Measurements from ENCODE around the gene LSS. TPM values are rescaled to one million over a fixed set of nuclear protein-coding genes. Genes with fewer than 3 reads are reported as not detected.

The LSS gene
- total and polyA plus RNA-seq, 2 of the 8 experiments (the other 6 are each of a cell fraction or from before 2014, with no cell fraction given), result 96.1 to 123 TPM

GRCh38 chr21:46207920-46208591 lies 20.5 kb downstream of the LSS start:
- Histone ChIP-seq H3K27ac (ENCODE audit: low read depth, low read length) (no peak overlapping the region), H3K4me3 (ENCODE audit: extremely low read depth in 1 of 4, insufficient read depth in 2 of 4, low read depth in 3 of 4, low read length in 4 of 4) (no peak overlapping the region), H2BK120ac (replicated peaks; ENCODE audit: low read depth, low read length) (no peak overlapping the region), H3K9me3 (ENCODE audit: insufficient read depth in 2 of 2, low read depth in 1 of 2, low read length in 1 of 2) (no peaks in the 10 kb centered on the region), H2BK15ac (ENCODE audit: low read length) (no peak overlapping the region), H3K4ac (replicated peaks; ENCODE audit: insufficient read length, low read depth, low read length) (no peak overlapping the region), H3K14ac (ENCODE audit: insufficient read length) (no peak overlapping the region), H4K8ac (ENCODE audit: extremely low read depth, insufficient read depth, low read length) (no peak overlapping the region), H3K27me3 (replicated peaks in 1 of 4; ENCODE audit: control insufficient read depth in 3 of 4, extremely low read depth in 1 of 4, insufficient read depth in 3 of 4, low read length in 3 of 4) (no peaks in the 10 kb centered on the region), H3K4me1 (replicated peaks in 1 of 4; ENCODE audit: control insufficient read depth in 3 of 4, insufficient read depth in 4 of 4, low read length in 3 of 4) (no peaks in the 10 kb centered on the region), H3K79me2 (ENCODE audit: control insufficient read depth in 1 of 2, insufficient read depth in 2 of 2, low read length in 2 of 2) (no peaks in the 10 kb centered on the region), H3K79me1 (ENCODE audit: low read depth, low read length) (no peaks in the 10 kb centered on the region), H3K23ac (ENCODE audit: insufficient read length) (no peak overlapping the region), H3K18ac (ENCODE audit: extremely low read depth, low read length) (no peak overlapping the region), H2AK5ac (ENCODE audit: low read depth, low read length) (no peak overlapping the region), H4K91ac (replicated peaks; ENCODE audit: insufficient read length, low read length) (no peak overlapping the region), H2AFZ (ENCODE audit: low read length) (no peak overlapping the region), H3K9ac (replicated peaks in 1 of 4; ENCODE audit: extremely low read depth in 1 of 4, low read depth in 3 of 4, low read length in 3 of 4) (no peak overlapping the region), H2BK12ac (ENCODE audit: low read depth, low read length) (no peak overlapping the region), H4K20me1 (replicated peaks in 1 of 2; ENCODE audit: control insufficient read depth in 1 of 2, insufficient read depth in 2 of 2, low read length in 2 of 2) (peaks cover 7 to 23% of the 10 kb centered on the region in 2 experiments), H3K4me2 (ENCODE audit: insufficient read depth in 1 of 2, low read depth in 2 of 2, low read length in 2 of 2) (no peak overlapping the region), H3K56ac (replicated peaks; ENCODE audit: insufficient read length, low read depth, low read length) (no peak overlapping the region), H2BK20ac (ENCODE audit: low read length) (no peak overlapping the region), H3K36me3 (ENCODE audit: control insufficient read depth in 2 of 4, insufficient read depth in 4 of 4, low read length in 3 of 4) (peaks cover 10 to 41% (median 29%) of the 10 kb centered on the region in 4 experiments; a peak in 7 of 8 replicates), H2BK5ac (ENCODE audit: low read depth, low read length) (no peak overlapping the region; the same call in 1 of the 2 replicates), H4K5ac (ENCODE audit: insufficient read length, low read depth, low read length) (no peak overlapping the region), H3K23me2 (ENCODE audit: low read depth, low read length) (no peaks in the 10 kb centered on the region)
- 85% methylated on average over 27 of the region's 27 CpGs; no CpG with 5 or more reads in 1 of the 2 experiments for WGBS, 2 experiments (ENCODE audit: extremely low coverage in 1 of 2, insufficient coverage in 1 of 2, insufficient read length in 1 of 2, insufficient replicate concordance in 2 of 2, low coverage in 1 of 2, low lambda C conversion rate in 2 of 2, missing lambda C conversion rate in 1 of 2)
- FAIRE-seq (no peak), DNase-seq (ENCODE audit: low read depth in 1 of 2, low spot score in 2 of 2) (no peak)
- ChIA-PET CTCF (ENCODE audit: partially characterized antibody) (interaction anchor here (0.6 to 1.3 kb wide), 4 partner anchors 7 to 225 kb away, joined by 3 to 4 read pairs (median 4); no protein-coding TSS in a partner anchor), POLR2A (ENCODE audit: partially characterized antibody) (no interaction called here)
- TF ChIP-seq CEBPB (IDR thresholded peaks at IDR 0.05; ENCODE audit: low read depth, low read length), result no peak

Measured in H1 (cell line).